ENCODE data around the gene INAVA.
"Not testable (repeated sequence)": the region's sequence is repeated elsewhere in the genome, so short reads cannot be mapped to it uniquely, and the experiment has no call there.

Gene INAVA

DNA sequence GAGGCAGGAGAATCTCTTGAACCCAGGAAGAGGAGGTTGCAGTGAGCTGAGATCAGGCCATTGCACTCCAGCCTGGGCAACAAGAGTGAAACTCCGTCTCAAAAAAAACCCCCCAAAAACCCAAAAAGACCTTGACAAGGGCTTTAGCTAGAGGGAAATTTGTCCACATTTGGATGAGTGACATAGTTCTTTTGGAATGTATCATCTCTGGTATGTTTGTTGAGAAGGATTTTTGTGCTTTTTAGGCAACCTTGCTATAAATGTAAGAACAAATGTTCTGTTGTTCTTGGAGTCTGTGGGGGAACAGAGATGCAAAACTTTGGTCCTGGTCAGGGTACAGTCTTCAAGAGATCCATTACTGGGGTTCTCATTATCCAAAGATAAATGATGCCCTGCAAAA lies 28.9 kb downstream of the INAVA start:
- DNase-seq = peak; percentile 54

GRCh38 chr1:200925831-200926230 lies 31.1 kb downstream of the INAVA start:
- peak; percentile 75 for DNase-seq

DNA sequence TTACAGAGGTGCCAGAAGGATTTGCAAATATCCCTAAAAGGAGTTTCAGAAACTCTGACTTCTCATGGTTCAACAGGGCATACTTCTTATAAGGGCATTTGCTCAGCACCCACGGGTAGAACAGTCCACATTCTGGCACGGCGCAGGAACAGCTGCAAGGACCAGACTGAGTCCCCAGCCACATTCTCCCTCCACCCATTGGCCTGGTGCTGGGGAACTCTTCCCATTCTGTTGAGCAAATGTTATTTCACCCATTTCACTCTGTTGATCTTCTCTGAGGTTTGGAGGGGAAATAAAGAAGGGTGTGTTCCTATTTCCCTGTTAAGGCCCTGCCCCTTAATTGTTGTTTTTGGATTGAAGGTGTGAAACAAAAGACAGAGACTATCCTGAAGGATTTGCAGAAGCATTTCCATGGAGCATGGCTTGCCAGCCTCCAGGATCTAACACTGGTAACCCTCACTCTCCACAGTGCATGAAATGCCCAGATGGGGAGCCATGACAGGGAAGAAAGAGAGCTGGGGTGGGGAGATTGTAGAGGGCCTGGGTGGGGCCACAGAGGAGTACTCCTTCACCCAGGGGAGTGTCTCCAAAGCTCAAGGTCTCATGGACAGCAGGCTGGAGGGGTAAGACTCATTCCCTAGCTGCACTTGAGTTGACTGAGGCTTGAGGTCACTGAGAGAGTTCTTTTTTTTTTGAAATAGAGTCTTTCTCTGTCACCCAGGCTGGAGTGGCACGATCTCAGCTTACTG lies 35.0 kb downstream of the INAVA start:
- DNase-seq = no peak

DNA sequence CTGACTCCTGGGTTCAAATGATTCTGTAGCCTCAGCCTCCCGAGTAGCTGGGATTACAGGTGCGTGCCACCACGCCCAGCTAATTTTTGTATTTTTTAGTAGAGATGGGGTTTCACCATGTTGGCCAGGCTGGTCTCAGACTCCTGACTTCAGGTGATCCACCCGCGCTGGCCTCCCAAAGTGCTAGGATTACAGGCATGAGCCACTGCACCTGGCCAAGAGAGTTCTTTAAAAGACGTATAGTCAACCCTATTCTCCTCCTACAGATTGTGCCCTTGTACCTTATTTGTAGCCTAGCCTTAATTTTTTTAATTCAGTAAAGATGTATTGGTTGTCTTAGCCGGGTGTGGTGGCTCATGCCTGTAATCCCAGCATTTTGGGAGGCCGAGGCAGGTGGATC lies 35.6 kb downstream of the INAVA start:
- not testable (repeated sequence) for DNase-seq

- DNase-seq = no peak
These were observed 37.1 kb downstream of the INAVA start for GRCh38 chr1:200931776-200932175.

DNA sequence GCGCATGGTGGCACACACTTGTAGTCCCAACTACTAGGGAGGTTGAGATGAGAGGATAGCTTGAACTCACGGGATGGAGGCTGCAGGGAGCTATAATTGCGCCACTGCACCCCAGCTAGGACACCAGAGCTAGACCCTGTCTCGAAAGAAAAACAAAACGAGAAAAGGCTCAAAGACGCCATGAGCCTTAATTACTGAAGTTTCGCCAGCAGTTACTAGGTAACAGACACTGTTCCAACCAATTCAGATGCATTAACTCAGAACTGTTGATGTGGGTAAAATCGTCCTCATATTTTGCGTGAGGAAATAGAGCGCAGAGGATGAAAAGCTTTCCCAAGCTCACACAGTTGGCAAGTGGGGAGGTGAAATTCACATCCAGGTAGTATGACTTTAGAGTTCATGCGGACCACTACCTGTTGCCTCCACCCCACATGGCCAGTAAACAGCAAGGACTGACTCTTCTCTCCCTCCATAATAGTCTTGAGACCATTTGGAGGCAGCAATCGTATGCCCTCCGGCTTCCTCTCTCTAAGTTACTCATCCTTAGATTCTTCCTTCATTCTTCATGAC lies 40.1 kb downstream of the INAVA start:
- DNase-seq = no peak

DNA sequence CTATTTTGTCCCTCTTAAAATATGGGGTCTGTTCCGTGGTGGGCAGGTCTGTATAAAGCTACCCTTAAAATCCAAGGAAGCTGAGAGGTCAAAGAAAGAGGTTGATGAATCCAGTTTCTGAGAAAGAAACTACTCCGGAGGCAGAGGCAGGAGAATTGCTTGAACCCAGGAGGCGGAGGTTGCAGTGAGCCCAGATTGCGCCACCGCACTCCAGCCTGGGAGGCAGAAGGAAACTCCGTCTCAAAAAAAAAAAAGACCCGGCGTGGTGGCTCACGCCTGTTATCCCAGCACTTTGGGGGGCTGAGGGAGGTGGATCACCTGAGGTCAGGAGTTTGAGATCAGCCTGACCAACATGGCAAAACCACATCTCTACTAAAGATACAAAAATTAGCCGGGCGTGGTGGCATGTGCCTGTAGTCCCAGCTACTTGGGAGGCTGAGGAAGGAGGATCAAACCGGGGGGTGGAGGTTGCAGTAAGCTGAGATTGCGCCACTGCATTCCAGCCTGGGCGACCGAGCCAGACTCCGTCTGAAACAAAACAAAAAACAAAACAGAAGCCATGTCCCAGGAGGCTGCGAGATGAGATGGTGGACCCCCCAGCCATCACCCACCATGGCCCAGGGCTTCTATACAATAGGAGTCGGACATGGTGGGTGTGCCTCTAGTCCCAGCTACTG lies 40.7 kb downstream of the INAVA start:
- DNase-seq = not testable (repeated sequence)

DNA sequence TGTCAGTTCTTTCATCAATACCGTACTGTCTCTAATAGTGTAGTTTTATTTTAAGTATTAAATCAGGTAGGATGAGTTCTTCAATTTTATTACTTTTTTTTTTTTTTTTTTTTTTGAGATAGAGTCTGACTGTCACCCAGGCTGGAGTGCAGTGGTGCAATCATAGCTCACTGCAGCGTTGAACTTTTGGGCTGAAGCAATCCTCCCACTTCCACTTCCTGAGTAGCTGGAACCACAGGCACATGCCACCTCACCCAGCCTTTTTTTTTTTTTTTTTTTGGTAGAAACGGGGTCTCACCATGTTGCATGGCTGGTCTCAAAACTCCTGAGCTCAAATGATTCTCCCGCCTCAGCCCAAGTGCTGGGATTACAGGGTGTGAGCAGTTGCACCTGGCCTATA lies 44.3 kb downstream of the INAVA start:
- DNase-seq = no peak

DNA sequence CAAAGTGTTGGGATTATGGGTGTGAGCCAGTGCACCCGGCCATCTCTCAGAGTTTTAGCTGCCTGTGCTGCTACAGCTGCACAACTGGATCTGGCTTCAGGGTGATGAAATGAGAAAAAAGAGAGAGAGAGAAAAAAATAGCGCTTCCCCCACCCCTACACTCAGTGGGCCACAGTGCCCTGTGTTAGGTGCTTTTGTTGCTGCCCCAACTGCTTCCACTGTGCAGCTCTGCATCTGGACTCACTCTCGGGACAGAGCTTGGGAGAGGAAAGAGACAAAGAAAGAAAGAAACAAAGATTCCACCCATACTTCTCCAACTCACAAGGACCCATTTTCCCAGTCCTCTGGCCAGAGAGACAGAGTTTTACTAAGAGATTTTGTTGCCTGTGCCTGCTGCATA lies 50.4 kb downstream of the INAVA start:
- no peak for DNase-seq

- DNase-seq = no peak
These were observed 52.4 kb downstream of the INAVA start for GRCh38 chr1:200947059-200947566.

GRCh38 chr1:200949626-200950025 lies 54.9 kb downstream of the INAVA start:
- no peak for DNase-seq

DNA sequence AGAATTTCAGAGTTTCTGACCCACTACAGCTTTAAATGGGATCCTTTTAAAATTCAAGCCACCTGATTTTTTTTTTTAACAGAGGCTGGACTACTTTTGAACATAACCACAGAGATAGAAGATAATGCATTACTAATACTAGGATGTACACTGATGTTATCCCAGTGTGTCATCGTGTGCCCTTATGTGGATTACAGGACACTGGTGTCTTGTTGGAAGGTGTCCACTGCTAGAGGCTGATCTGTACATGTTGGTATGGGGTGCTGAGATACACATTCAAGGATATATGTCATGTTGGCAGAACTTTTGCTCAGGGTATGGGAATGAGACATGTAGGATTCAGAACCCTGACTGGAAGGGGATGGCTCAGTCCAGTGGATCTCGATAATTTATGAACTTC lies 56.3 kb downstream of the INAVA start:
- peak; percentile 56 for DNase-seq

GRCh38 chr1:200954434-200954833 lies 59.7 kb downstream of the INAVA start:
- no peak for DNase-seq

- no peak for DNase-seq
These were observed 63.9 kb downstream of the INAVA start for GRCh38 chr1:200958597-200958996.

DNA sequence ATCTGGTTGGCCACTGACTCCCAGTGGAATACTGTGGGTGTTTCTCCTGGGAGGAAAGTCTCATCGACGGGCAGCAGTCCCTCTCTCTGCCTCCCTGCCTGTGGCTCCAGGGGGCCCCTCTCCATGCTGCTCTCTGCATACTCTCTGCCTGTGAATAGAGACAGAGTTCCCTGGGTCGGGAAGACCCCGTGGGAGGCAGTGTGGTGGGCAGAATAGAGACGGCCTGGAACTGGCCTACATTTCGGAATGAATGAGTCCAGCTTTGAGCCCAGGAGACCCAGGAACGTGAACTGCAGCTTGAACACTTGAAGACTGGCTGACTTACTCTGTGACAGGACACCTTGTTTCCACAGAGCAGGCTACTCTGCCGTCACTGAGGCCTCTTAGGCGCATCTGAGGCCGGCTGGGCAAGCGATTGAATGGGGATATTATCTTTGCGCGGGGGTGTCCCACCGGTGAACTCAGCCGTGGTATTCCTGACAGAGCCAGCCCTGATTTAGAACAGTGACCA lies 64.8 kb downstream of the INAVA start:
- DNase-seq = no peak

DNA sequence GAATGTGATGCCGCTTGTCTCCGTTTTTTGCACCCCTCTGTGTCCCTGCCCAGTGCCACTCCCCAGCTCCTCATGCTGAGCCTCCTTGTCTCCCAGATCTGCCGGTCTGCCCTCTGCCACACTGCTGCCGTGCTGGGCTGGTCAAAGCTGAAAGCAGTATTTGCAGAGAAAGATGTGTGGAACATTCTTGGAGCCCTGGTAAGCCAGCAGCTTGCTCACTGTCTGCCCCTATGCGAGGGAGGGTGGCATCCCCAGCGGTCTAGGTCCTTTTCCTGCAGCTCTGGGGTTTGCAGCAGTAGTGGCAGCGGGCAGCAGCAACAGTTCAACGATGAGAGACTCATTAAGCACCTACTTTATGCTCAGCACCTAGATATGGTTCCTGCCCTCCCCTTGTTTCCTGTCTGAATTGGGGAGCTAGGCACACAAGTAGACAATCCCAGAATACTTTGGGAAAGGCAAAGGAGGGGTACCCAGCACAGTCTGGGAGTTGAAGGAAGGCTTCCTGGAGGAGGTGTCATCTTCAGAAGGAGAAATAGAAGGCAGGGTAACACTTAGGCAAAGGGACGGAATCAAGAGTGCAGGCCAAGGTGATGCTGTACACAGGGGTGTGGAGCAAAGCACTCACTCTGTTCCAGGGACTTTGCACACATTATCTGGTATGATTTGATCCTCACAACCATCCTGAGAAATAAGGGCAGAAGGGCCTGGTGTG lies 65.7 kb downstream of the INAVA start:
- no peak for DNase-seq

- DNase-seq = no peak
These were observed 66.2 kb downstream of the INAVA start for GRCh38 chr1:200960948-200961340.

GRCh38 chr1:200962151-200962550 lies 67.5 kb downstream of the INAVA start:
- not testable (repeated sequence) for DNase-seq

GRCh38 chr1:200962631-200963030 lies 67.9 kb downstream of the INAVA start:
- no peak for DNase-seq

- no peak for DNase-seq
These were observed 68.4 kb downstream of the INAVA start for GRCh38 chr1:200963076-200963475.

- DNase-seq = not testable (repeated sequence)
These were observed 69.2 kb downstream of the INAVA start for GRCh38 chr1:200963888-200964287.

All from fibroblast of skin of back (primary cell).